UCSD-AML1 (cell line): Measurements from ENCODE around the gene ADIG.

ENCODE experiments used
- DNase-seq: peaks from one replicate; lab custom pipeline; 2025; ENCODE audit not compliant: unreplicated experiment; lab: John Stamatoyannopoulos, UW

Gene ADIG

DNA sequence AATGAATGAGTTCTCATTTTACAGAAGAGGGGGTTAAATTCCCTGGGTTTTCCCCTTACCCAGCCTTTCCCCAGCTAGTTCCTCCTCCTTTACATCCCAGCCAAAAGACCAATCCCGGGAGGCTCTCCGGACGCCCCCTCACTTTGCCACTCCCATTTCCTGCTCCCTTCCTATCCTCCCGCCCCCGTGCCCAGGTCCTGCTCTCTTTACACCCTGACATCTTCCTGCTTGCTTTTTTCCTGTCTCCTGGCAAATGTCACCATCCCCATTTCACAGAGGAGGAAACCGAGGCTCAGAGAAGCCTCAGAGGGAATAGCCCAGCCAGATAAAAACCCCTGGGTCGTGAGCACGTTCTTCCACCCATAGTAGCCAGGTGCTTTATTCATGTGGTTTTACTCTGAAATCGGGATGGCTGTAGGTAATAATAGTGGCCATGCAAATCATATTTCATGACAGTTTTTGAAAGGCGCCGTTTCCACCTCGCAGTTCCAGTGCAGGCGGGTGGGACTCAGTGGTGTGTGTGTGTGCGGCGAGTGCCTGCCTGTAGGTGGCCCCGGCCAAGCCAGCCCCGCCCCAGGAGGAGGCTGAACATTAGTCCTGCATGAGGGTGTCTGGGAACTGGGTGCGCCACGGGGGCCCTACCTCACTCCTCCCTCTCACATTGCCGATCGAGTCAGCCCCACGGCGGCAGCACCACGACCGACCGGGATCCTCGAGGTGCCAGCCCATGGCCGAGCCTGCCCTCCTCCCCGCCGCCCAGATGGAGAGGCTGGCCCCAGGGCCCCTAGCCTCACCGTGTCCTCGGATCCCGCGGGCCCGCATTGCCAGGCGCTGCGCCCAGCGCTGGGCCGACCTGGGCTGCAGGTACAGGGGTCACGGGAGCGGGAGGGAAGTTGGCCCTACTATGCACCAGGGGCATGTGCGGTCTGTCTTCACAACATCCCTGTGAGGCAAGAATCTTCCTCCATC is 20.5 kb downstream of the ADIG start, which contains the start of gene ARHGAP40:
ARHGAP40 (plus strand) TSS at position 594 of the 969 bp plus-strand sequence.
- DNase-seq: no peak

- no peak for DNase-seq
Measured at GRCh38 chr20:38602185-38602581, 21.2 kb downstream of the ADIG start.

- DNase-seq: no peak
Measured at GRCh38 chr20:38603286-38603685, 22.3 kb downstream of the ADIG start.

DNA sequence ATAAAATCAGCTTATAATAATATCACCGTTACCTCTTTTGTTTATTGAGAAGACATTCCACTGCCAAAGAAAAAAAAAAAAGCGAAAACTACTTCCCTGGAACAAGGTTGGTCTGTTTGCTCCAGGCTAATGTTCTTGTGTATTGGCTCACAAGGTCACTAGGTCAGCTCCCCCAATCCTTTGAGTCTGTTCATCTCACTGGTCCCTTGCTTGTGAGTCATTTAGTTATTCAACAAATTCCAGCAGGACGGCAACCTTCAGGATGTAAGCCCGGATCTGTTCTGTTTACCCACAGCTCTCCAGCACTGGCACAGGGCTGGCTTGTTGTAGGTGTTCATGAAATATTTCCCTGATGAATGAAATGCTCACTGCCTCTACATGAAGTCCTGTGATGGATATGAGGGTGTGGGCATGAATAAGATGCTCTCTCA is 23.9 kb downstream of the ADIG start:
- DNase-seq: no peak

- no peak for DNase-seq
Measured at GRCh38 chr20:38607351-38607750, 26.4 kb downstream of the ADIG start.

DNA sequence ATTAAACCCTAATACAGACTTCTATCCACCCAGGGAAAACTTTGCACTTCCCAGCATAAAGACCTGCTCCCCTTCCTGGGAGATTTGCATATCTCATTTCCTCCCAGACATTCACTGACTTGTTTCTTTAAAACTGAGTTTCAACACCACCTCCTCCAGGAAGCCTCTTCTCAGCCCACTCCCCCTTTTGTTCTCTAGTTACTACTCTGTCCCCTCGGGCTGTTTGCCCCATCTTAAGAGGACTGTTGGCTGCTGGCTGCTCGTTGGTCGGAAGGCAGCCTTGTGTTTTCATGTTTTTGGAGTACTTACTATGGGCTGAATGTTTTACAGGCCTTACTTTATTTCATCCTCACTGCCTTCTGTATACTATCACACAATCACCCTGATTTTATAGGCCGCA is 27.2 kb downstream of the ADIG start:
- DNase-seq: no peak

DNA sequence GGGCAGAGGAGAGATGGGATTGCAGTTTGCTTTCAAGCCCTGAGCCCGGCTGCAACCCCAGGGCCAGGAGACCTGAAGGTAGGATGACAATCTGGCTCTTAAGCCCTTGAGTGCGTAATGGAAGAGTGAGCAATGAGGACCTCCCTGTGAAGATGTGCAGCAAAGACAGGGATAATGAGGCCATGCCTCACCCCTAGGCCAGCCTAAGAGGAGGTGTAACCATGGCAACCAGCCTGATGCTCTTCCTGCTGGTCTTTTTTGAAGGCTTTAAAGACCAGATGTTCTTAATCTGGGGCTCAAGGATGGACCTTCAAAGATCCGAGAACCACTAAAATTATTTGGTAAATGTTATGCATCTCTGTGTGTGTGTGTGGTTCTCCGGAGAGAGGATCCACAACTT is 28.8 kb downstream of the ADIG start:
- no peak for DNase-seq

DNA sequence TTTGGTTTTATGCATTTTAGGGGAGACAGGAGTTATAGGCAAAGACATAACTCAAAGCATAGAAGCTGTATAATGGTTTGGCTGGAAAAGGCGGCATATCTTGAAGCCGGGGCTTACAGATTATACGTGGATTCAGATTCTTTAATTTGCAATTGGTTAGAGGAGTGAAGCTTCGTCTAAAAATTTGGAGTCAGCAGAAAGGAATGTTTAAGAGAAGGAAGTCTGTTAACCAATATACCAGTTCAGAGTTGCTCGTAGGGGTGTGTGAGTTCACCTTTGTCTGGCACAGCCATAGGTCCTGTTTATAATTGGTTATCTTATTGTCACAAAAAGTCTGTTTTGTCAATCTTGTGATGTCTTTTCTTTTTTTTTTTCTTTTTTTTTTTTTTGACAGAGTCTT is 29.5 kb downstream of the ADIG start:
- DNase-seq: no peak

- DNase-seq: no peak
Measured at GRCh38 chr20:38612751-38613515, 31.9 kb downstream of the ADIG start.

DNA sequence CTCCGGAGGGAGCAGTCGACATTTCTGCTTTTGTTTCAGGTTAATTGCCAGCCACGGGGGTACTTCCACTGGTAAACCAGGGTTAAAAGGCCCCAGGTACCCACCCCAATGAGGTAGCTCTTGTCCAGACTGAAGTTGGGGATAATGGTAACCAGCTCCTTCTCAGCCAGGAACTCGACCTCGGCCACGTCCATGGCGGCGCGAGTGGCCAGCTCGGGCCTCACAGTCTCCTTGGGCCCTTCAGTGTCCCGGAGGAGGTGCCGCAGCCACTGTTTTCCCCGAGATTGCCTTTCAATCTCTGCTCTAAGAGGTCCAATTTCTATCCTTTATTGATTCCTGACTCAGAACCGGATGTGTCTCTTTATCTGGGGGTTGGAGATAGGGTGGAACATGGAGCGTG is 34.3 kb downstream of the ADIG start:
- DNase-seq: no peak

DNA sequence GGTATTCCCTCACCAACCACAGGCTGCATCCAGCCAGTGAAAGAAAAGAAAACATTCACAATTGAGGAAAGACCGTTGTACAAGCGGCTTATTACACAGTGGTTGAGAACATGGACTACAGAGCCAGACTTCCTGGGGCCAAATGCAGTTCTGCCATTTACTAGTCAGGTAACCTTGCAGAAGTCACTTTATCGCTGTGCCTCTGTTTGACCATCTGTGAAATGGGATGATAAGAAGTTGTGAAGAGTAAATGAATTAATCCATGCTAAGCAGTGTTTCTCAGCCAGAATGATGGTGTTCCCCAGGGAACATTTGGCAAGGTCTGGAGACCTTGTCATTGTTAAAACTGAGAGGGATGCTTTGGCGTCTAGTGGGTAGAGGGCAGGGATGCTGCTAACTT is 35.5 kb downstream of the ADIG start:
- no peak for DNase-seq

DNA sequence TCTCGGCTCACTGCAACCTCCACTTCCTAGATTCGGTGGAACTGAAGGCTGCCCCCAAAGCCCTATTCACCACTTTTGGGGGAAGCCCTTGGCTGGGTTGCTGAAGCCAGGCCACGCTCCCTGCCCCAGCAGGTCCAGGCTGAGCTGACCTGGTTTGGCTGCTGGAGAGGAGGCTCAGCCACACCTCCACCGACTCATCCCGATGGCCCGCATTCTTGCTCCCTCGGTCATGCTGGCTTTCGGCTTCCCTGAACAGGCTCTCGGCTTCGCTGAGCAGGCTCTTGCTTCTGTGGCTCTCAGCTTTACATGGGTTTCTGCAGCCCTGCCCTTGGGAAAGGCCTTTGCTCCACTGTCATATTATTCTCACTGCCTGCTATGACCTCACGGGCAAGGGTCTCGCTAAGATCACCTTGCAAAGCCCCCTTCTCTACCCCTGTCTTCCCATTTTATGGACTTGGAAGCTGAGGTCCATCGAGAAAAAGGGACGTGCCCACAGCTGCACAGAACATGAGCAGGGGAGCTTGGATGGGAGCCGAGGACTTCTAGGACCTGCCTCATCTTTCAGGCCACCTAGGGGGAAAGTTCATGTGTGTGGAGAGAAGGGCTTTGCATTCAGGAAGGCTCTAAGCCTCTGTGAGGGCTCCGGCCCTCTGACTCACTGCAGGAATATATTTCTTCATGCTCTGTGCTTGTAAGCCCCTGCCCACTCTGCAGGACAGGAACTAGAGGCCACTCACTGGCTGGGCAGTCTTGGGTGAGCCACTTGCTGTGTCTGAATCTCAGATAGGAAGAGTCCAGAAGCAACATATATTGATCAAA is 36.2 kb downstream of the ADIG start:
- no peak for DNase-seq

DNA sequence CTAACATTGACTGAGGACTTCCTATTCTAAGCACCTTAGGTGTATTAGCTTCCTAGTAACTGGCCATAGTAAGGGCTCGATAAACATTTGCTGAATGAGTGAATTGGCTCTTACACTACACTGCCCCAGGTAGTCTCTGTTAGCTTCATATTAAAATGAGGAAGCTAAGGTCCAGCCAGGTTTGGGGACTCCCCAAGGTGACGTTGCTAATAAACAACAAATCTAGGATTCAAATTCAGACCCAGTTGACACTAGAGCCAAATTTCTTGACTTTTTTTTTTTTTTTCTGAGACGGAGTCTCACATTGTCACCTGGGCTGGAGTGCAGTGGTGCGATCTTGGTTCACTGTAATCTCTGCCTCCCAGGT is 36.8 kb downstream of the ADIG start:
- no peak for DNase-seq

- DNase-seq: no peak
Measured at GRCh38 chr20:38620441-38620840, 39.4 kb downstream of the ADIG start.

DNA sequence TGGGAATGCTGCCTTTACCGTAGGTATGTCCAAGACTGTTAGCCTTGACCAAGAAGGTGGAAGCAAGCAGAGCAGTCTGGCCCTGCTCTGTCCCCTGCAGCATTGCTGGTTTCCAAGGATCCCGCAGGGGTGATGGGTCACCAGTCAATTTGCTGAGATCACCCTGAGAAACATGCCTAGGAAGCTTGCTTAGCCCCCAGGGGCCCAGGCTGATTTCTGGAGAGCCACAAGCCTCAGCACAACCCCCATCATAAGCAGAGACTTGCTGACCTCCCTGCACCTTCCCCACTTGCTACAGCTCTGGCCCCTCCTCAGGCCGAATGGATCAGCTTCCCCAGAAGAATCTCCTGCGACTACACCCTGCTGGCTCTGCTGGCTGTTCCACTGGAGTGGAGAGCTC is 42.1 kb downstream of the ADIG start:
- no peak for DNase-seq

DNA sequence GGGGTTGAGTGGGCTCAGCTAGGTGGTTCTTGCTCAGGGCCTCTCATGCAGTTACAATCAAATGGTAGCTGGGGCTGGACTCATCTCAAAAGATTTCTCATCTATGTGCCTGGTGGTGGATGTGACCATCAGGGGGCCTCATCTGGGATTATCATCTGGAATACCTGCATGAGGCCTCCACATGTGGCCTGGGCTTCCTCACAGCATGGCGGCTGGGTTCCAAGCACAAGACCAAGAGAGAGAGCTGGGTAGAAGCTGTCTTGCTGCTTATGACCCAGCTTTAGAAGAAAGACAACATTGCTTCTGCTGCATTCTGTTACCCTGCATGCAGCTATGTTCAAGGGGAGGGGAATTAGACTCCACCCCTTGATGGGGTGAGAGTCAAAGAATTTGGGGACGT is 43.1 kb downstream of the ADIG start:
- DNase-seq: no peak

DNA sequence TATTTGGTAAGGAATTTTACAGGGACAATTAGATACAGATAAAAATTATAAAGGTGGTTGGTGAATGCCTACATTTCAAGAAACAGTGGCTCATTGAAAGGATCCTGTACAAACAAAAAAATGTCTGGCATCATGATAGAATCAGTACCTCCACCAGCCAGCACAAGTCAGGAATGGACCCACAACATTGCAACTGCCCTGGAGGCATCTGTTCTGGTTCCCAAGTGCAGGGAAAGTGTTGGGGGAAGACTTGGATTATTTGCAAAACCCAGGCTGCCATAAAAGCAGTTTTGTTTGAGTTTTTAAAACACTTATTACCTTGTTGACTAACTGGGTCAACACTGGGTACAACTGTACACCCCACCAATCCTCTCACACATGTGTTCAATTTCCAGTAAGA is 44.9 kb downstream of the ADIG start:
- DNase-seq: no peak

DNA sequence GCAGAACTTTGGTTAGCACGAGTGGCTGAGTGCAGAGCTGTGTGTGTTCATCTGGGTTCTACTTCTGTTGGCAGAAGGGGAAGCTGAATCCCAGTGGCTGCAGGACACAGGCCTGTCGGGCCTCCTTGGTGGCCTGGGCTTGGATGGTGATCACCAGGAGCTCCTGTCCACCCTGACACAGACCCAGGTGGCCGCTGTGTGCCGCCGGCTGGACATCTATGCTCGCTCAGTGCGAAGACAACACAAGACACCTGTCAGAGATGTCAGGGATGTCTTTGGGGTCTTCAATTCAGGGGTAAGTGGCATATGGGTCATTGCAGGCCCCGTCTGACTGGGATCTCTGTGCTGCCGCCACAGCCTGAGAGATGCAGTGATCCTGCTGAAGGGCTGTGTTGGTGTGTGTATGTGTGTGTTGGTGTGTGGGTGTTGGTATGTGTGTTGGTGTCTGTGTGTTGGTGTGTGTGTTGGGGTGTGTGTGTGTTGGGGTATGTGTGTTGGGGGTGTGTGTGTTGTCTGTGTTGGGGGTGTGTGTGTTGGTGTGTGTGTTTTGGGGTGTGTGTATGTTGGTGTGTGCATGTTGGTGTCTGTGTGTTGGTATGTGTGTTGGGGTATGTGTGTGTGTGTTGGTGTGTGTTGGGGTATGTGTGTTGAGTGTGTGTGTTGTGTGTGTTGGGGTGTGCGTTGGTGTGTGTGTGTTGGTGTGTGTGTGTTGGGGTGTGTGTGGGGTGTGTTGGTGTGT is 46.1 kb downstream of the ADIG start:
- no peak for DNase-seq

- no peak for DNase-seq
Measured at GRCh38 chr20:38628580-38629470, 47.8 kb downstream of the ADIG start.

GRCh38 chr20:38629979-38630378 is 49.0 kb downstream of the ADIG start:
- no peak for DNase-seq
